Cardiac septum (tissue), 1 donor: ENCODE measurements around the gene BTBD3. TPM values are rescaled to one million over a fixed set of nuclear protein-coding genes. Genes with fewer than 3 reads are reported as not detected.

Source experiments
- DNase-seq: peaks from one replicate; pipeline ENCODE4 v3.0.0-alpha.2; 2020; ENCODE audit warnings: low spot score
- intact Hi-C: fragments of 100-400 bp; cut with DNase I; formaldehyde crosslinking; loops from one replicate; pipeline ENCODE4 v1.14.0; 2022
- total RNA-seq: library from RNA; stranded (reverse); fragmentation: NEBNext Ultra II Directional; extraction: Animal tissue kit (Norgen Biotek cat#: 25700); gene quantifications from one replicate; pipeline ENCODE4 v1.2.1, GENCODE V29; 2021
- donor health status: DM: no; HTN: no; CAD: no.

Gene BTBD3
- total RNA-seq, 1 donor from 2014 or later, result 25.7 TPM

DNA sequence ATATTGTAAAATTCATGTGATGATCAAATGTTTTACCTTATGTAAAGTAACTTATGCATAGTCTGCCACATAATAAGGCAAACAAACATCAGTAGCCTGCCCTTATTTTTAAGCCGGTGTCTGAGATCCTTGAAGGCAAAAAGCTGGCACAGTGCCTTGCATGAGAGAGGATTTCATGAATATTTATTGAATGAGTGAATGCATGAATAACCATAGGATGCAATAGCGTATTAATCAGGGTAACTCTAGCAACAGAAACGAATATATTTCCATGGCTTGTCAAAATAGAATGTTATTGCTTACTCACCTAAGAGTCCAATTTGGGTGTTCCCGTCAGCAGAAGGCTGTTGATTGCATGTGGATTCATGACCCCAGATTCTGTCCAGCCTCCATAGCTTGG is 34.9 kb downstream of the BTBD3 start:
- intact Hi-C loops, result no loop called here
- DNase-seq, result no peak

GRCh38 chr20:11957911-11958310 is 40.2 kb downstream of the BTBD3 start:
- intact Hi-C loops, result no loop called here

GRCh38 chr20:11958855-11959254 is 41.2 kb downstream of the BTBD3 start:
- intact Hi-C loops, result no loop called here

More at GRCh38 chr20:11957911-11958310, 40.2 kb downstream of the BTBD3 start:
- no peak for DNase-seq

GRCh38 chr20:11965602-11966001 is 47.9 kb downstream of the BTBD3 start:
- intact Hi-C loops, result no loop called here
- no peak for DNase-seq

More at GRCh38 chr20:11958855-11959254, 41.2 kb downstream of the BTBD3 start:
- DNase-seq, result no peak

DNA sequence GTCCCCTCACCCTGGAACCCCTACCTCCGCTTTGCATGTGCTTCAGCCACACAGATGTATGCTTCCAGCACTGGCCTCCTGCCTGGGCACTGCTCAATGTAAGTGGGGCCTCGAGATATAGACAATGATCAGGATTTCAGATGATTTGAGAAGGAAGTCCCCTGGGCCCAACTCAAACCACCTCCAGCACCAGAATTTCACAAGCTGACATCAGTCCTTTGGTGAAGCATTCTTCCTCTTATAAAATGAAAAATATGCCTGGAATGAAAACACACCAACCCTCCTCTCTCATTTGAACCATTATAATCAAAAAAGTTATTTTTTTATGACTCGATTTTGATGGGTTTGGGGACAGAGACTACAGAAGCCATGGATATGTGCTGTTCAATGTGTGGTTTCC is 48.5 kb downstream of the BTBD3 start:
- intact Hi-C loops, result no loop called here
- no peak for DNase-seq

DNA sequence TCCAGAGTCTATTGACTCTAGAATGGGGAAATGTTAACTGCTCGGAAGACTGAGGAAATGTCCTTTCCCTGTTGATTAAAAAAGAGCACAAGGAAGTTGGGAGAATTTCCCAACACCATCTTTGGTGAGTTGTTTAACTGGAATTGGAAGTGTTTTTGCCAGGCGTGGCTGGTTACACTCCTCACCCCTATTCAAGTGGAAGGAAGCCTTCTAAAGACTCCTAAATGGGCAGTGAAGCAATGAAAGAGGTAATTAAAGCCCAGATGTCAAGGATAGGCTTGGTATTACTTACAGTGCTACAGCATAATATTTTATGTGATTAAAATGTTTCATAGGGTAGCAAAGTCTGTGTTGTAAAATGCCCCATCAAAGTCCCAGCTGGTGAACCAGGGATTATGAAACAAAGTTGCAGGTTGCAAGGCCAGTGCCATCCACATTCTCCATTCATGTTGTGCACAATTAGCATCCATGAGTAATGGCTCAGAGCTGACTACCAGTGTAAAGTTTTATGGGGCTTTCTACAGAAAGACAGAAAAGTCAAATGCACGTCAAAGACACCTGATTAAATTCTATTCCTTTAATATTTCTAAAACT is 52.6 kb downstream of the BTBD3 start:
- intact Hi-C loops, result no loop called here

DNA sequence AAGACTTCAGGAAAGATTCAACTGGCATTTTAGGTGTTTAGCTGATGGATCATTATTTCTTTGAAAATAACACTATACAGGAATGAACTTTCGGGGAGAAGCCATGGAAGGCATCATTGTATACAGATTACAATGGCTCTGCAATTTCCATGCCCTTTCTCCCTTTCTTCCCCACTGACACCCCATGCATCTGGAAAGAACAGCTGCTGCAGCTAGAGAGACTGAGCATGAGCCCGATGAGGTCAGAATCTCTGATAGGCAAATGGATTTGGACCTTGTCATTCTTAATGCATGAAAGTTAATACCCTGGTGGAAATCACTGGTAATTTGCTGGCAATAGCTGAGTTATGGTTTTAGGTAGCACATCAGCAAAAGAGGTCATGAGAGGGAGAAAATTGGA is 54.8 kb downstream of the BTBD3 start:
- no peak for DNase-seq
- intact Hi-C loops, result no loop called here

More for the DNA sequence above, 52.6 kb downstream of the BTBD3 start:
- DNase-seq, result no peak
